ENCODE measurements around the gene IQCH. TPM values are rescaled to one million over a fixed set of nuclear protein-coding genes. Genes with fewer than 3 reads are reported as not detected.

IQCH gene
- total RNA-seq, 2 donors from 2014 or later: 0.93 to 2.2 TPM

DNA sequence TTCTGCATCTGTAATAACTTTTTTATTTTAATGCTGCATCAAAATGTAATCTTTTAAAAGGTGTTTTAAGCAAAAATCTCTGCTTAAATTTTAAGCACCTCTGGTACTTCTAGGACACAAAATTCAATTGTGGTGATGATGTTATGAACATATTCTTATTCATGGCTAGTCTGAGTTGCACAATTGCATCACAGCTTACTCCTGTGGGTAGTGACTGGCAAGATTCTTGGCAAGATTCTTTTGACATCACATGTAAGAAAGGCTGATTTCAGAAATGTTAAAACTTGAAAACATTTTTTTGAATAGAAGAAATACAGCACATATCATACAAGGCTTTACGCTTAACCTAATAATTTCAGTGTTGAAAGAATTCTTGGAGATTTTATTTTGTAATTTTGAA, 35.7 kb downstream of the IQCH start:
- Histone ChIP-seq H3K27ac (no peak overlapping the region), H3K36me3 (no peaks in the 10 kb centered on the region), H3K4me3 (no peak overlapping the region), H3K9ac (ENCODE audit: low read depth in 2 of 2, low read length in 2 of 2) (no peak overlapping the region), H3K27me3 (no peaks in the 10 kb centered on the region), H3K9me3 (no peaks in the 10 kb centered on the region), H3K4me1 (no peaks in the 10 kb centered on the region)
- intact Hi-C loops (cut with DNase I): no loop called here
- no peak for TF ChIP-seq CTCF (IDR thresholded peaks at IDR 0.05)
- no peak for DNase-seq

DNA sequence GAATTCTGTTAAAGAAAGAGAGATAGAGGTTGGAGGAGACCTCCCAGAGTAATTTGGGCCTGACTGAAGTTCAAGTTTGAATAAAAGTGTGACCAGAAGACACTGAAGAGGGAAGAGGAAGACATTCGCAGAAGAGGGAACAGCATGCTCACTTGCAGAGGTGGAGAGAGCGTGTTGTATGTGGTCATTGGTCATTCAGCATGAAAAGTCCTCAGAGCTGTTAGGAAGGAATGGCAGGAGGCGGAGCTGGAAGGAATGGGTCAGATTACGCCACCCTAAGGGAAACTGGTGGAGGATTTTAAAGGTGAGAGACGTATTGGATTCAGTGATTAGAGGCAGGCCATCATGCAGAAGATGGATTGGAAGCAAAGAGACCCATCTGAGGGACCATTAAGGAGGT, 41.6 kb downstream of the IQCH start:
- intact Hi-C loops (cut with DNase I): no loop called here
- H3K27ac ChIP-seq: no peak overlapping the region
- H3K36me3 ChIP-seq: no peaks in the 10 kb centered on the region
- H3K9ac ChIP-seq (ENCODE audit: low read depth in 2 of 2, low read length in 2 of 2): no peak overlapping the region
- TF ChIP-seq CTCF (IDR thresholded peaks at IDR 0.05): no peak
- H3K27me3 ChIP-seq: no peaks in the 10 kb centered on the region
- H3K4me1 ChIP-seq: no peaks in the 10 kb centered on the region
- no peak overlapping the region for H3K4me3 ChIP-seq
- DNase-seq: no peak
- no peaks in the 10 kb centered on the region for H3K9me3 ChIP-seq

DNA sequence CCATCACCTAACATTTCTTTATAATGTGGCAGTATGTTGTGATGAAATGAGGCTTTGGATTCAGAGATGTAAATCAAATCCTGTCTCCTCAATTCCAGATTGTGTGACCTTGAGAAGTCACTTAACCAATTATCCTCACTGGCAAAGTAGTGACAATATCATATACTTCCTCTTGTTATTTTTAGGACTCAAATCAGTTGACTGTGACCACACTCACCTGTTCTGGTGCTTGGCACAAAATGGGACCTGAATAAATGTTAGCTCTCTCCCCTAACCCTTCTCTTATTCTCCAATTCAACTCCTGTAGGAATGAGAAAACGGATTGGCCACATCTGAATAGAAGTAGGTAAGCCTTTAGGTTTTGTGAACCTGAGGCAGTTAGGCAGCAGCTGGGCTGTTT, 42.1 kb downstream of the IQCH start:
- no peak overlapping the region for H3K4me3 ChIP-seq
- H3K4me1 ChIP-seq: no peaks in the 10 kb centered on the region
- H3K9me3 ChIP-seq: no peaks in the 10 kb centered on the region
- intact Hi-C loops (cut with DNase I): no loop called here
- DNase-seq: no peak
- H3K36me3 ChIP-seq: no peaks in the 10 kb centered on the region
- no peak for TF ChIP-seq CTCF (IDR thresholded peaks at IDR 0.05)
- H3K27me3 ChIP-seq: no peaks in the 10 kb centered on the region
- no peak overlapping the region for H3K27ac ChIP-seq
- H3K9ac ChIP-seq (ENCODE audit: low read depth in 2 of 2, low read length in 2 of 2): no peak overlapping the region

DNA sequence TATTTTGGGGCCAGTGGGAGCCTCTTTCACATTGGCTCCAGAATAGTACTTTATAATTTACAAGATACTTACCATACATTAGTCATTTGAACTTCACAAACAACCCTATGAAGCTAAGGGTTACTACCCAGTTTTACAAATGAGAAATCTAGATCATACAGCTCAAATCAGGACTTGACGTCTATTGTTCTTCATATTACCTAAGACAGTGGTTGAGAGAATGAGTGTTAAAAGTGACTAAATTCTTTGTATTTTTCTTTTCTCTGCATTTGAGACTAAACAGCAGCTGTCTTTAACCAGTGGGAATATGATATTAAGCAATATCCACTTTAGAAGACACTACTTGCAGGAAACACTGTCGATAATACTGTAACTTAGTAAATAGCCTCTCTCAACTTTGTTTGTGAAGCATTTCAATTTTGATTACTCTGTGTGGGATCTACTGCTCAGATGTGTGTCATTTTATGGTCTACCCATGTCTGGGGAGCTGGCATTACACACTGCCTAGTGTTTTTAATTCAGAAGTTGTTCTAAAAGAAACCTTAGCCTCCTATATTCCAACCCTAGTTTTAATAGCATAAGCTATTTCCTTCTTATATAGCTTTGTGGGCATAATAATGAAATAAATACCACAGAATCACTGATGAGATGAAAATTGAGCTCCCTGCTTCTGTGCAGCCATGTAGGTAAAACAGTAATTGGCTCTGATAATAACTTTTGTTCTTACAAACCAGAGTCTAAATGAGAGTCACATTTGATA, 45.9 kb downstream of the IQCH start:
- Histone ChIP-seq H3K27me3 (no peaks in the 10 kb centered on the region), H3K4me1 (no peaks in the 10 kb centered on the region), H3K36me3 (no peaks in the 10 kb centered on the region), H3K9me3 (no peaks in the 10 kb centered on the region), H3K9ac (ENCODE audit: low read depth in 2 of 2, low read length in 2 of 2) (no peak overlapping the region), H3K27ac (no peak overlapping the region), H3K4me3 (no peak overlapping the region)
- DNase-seq: no peak
- intact Hi-C loops (cut with DNase I): loop anchor here (5.0 kb wide), 1 partner anchor 58 kb away; no protein-coding TSS in a partner anchor
- no peak for TF ChIP-seq CTCF (IDR thresholded peaks at IDR 0.05)

- no peaks in the 10 kb centered on the region for H3K4me1 ChIP-seq
- H3K27ac ChIP-seq: no peak overlapping the region
- H3K36me3 ChIP-seq: no peaks in the 10 kb centered on the region
- no peak overlapping the region for H3K4me3 ChIP-seq
- no peaks in the 10 kb centered on the region for H3K27me3 ChIP-seq
- intact Hi-C loops (cut with DNase I): loop anchor here (2.0 to 5.0 kb wide), 2 partner anchors 61 to 355 kb away; no protein-coding TSS in a partner anchor
- TF ChIP-seq CTCF (IDR thresholded peaks at IDR 0.05): peak; percentile 29
- H3K9ac ChIP-seq (ENCODE audit: low read depth in 2 of 2, low read length in 2 of 2): no peak overlapping the region
- DNase-seq: peak; percentile 26
- no peaks in the 10 kb centered on the region for H3K9me3 ChIP-seq
Observed at GRCh38 chr15:67303490-67304363, 49.1 kb downstream of the IQCH start.

All from colonic mucosa (tissue), 4 donors.